HG02943 (cell line): ENCODE measurements around the gene SPACDR.

Experiments
- ATAC-seq: cut with Tn5 transposase; IDR thresholded peaks from one replicate; pipeline ENCODE4 v1.9.1; 2021; ENCODE audit warnings: mild to moderate bottlenecking, low read depth, moderate library complexity; ENCODE audit not compliant: unreplicated experiment

The SPACDR gene

DNA sequence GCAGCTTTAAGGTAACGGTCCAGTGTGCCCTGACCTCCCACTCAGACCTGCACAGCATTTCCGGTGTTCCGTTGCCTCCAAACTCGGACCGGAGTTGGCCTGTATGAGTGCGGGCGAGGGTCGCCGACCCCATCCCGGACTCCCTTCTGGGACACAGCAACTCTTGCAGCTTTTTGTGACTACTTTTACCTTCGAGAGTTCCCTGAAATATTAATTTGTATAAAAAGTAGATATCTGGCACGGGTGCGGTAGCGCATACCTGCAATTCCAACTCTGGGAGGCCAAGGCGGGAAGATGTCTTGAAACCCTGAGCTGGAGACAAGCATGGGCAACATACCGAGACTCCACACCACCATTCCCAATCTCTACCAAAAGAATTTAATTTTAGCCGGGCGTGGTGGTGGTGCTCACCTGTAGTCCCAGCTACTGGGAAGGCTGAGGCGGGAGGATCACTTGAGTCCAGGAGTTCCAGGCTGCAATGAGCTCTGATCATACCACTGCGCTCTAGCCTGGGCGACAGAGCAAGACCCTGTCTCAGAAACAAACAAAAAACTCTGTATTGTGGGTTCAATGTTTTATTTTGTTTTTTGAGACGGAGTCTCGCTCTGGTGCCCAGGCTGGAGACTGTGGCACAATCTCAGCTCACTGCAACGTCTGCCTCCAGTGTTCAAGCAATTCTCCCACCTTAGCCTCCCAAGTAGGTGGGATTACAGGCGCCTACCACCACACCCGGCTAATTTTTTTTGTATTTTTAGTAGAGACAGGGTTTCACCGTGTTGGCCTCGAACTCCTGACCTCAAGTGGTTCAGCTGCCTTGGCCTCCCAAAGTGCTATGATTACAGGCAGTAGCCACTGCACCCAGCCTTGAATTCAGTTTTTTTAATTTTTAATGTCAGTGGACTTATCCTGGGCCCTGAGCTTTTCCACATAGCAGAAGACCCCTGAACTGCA lies 26.6 kb downstream of the SPACDR start:
- ATAC-seq, result no peak

DNA sequence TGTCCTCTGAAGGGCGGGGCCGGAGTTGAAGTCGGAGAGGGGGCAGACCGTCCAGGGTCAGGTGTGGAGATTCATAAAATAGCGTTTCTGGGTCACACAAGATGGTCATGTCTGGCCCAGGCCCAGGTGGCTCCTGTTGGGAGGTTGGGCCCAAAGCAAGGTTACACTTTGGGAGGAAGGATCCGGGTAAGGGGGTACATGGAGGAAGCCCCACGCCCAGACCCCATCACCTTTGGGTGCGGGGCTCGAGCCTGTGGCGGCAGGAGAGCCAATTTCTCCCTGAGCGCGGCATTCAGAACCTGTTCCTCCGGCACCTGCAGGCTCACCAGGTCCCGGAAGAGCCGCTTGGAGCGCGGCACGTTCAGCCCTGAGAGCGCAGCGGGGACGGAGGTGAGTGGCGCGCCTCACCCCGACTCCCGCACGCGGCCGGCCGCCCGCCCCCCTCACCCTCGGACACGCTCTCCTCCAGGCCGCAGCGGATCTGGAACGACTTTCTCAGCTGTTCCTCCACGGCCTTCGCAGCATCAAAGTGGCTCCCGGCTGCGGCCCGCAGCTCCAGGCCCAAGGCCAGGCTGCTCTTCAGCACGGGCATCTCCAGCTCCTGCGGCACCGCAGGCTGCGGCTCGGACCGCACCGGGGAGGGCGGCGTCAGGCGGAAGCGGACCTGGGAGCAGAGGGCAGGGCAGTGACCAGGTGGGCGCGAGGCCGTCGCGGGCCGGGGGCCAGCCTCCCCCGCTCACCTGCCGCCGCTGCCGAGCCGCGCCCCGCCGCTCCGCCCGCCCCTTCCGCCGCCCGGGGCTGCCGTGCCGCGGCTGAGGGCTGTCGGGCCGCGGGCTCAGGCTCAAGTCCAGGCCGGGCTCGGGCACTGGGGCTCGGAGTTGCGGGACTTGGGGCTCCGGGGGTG lies 28.4 kb downstream of the SPACDR start:
- peak; percentile 12 for ATAC-seq

DNA sequence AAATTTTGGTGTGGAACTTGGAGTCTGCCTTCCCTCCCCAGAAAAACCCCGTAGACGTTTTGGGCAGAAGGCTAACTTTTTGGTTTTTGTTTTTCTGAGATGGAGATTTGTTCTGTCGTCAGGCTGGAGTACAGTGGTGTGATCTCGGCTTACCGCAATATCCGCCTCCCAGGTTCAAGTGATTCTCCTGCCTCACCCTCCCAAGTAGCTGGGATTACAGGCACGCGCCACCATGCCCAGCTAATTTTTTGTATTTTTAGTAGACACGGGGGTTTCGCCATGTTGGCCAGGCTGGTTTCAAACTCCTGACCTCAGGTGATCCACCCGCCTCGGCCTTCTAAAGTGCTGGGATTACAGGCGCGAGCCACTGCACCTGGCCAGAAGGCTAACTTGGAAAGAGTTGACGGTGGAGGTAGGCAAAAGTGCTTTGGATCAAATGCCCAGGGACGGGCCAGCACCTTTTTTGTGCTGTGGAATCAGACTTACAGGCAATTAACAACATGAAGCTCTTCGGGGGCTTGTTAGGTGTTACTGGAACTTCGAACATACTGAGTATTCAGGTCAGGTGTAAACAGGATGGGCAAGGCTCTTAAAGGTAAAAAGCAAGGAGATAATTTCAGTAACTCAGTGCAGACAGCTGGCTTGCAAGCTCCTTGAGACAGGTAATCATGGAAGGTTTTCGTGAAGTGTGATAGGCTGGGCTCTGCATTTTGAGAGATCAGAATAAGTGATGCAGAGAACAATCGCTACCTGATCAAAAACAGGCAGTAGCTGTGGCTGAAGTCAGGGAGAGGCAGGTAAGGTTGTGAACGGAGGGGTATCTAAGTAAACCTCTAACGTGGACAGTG lies 29.5 kb downstream of the SPACDR start:
- no peak for ATAC-seq

DNA sequence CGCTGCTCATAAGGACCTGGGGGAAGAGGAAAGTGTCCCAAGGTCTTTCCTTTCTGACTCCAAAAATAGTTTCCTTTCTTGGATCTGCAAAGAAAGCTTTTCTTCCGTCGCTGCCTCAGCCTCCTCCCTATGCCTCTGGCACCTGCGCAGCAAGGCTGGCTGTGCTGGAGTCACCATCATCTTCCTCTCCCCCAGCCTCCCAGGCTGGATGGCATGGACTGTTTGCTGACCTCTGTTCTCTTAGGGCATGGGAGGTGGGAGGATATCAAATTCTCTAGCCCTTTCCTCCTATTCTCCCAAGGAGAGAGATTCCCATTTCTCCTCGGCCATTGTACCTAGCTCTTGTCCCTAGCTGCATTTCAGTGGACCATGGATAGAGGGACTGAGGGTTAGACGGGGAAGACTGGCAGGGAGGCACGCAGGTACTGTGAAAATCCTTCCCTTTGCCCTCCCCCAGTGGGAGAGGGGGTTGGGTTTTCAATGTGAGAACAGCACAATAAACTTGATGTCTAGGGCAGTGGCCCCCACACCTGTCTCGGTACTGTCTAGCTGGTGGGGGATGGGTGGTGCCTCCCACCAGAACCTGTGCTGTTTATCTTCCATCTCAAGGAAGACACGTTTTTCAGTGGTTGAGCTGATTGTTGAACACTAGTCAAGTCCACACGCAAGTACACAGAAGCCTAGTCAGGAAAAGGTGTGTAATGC lies 30.3 kb downstream of the SPACDR start:
- no peak for ATAC-seq

DNA sequence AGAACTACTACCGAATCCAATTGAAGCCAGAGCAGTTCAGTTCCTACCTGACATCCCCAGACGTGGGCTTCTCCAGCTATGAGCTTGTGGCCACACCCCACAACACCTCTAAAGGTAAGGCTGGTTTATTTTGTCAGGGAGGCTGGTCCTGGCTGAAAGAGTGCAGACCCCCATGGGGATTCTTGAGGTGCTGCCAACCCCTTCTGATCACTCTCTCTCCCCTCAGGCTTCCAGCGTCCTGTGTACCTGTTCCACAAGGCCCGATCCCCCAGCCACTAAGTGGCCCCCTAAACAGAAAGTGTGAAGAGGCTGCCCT lies 30.8 kb downstream of the SPACDR start:
- no peak for ATAC-seq

DNA sequence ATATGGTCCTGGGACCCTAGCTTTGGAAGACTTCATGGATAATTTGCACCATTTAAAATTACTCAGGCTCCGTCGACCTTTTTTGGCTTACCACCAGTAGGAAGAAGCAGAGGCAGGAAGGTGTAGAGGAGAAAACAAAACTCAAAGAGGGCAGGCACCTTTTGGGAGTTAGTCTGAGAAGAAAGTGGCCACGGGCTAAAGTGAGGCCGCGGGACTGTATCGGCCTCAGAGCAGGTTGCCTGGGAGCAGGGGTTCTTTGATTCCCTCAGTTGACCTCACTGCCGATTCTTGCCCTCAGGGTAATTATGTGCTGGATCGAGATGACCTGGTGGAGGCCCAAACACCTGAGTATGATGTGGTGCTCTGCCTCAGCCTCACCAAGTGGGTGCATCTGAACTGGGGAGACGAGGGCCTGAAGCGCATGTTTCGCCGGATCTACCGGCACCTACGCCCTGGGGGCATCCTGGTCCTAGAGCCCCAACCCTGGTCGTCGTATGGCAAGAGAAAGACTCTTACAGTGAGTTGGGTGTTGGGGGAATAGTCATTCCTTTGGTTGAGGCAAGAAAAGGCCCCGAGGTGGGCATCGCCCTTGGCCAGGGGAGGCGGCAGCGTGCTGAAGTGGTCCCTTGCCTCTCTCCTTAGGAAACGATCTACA lies 31.3 kb downstream of the SPACDR start:
- ATAC-seq, result no peak

DNA sequence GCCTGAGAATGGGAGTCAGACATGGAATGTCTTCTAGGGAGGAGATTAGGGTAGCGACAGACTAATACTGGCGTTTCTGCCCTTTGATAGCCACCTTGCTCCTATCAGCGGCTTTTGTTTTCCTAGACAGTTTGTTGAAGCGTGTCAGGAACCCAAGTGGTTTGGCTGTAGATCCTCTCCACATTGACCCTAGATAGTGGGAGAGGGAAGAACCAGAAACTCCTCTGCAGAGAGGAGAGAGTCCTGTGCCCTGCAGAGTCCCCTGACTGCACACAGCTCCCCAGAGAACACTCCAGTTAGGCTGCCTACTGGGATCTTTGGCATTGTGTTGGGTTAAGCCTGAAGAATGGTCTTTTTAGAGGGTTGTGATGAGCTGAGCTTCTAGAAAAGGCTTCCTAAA lies 32.0 kb downstream of the SPACDR start:
- no peak for ATAC-seq

DNA sequence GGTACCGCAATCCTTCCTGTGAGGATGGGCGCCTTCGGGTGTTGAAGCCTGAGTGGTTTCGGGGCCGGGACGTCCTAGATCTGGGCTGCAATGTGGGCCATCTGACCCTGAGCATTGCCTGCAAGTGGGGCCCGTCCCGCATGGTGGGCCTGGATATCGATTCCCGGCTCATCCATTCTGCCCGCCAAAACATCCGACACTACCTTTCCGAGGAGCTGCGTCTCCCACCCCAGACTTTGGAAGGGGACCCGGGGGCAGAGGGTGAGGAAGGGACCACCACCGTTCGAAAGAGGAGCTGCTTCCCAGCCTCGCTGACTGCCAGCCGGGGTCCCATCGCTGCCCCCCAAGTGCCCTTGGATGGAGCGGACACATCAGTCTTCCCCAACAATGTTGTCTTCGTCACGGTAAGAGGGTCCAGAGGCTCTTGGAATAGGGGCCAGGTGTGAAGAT lies 32.7 kb downstream of the SPACDR start:
- ATAC-seq, result no peak

DNA sequence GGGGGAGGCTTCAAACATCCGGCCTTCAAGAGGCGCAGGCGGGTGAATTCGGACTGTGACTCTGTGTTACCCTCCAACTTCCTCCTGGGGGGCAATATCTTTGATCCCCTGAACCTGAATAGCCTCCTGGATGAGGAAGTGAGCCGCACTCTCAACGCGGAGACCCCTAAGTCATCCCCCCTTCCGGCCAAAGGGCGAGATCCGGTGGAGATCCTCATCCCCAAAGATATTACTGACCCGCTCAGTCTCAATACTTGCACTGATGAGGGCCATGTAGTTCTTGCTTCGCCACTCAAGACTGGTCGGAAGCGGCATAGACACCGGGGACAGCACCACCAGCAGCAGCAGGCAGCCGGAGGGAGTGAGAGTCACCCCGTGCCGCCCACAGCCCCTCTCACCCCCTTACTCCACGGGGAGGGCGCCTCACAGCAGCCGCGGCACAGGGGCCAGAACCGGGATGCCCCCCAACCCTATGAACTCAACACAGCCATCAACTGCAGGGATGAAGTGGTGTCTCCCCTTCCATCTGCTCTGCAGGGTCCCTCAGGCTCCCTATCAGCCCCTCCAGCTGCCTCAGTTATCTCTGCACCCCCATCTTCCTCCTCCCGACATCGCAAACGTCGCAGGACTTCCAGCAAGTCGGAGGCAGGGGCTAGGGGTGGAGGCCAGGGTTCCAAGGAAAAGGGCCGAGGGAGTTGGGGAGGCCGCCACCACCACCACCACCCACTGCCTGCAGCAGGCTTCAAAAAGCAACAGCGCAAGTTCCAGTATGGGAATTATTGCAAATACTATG lies 33.4 kb downstream of the SPACDR start:
- no peak for ATAC-seq

DNA sequence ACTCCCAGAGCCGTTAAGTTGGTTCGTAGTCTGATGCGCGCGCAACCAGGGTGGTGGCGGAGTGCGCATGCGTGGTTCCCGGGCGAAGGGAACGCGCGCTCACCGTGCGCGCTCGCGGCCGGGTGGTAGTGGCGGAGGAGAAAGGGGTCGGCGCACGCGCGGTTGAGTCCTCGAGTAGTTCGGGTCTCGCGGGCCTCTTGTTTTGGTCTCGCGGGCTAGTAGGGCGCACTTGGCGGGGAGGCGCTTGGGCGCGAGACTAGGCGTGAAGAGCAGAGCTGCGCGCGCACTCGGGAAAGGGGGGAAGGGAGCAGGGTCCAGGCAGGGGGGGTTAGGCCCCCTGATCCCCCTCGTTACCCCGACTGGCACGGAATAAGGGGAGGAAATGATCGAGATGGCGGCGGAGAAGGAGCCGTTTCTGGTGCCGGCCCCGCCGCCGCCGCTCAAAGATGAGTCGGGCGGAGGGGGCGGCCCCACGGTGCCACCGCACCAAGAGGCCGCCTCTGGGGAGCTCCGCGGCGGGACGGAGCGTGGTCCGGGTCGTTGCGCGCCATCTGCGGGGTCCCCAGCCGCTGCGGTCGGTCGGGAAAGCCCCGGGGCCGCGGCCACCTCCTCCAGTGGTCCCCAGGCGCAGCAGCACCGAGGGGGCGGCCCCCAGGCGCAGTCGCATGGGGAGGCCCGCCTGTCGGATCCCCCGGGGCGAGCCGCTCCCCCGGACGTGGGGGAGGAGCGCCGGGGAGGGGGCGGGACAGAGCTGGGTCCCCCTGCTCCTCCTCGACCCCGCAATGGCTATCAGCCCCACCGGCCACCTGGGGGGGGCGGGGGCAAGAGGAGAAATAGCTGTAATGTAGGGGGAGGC lies 34.2 kb downstream of the SPACDR start, which contains the start of gene MEPCE:
TSS of gene MEPCE (plus strand) at position 195 of the 856 bp plus-strand sequence. CDS start at position 383, 188 bp downstream.
- ATAC-seq, result peak; percentile 40

DNA sequence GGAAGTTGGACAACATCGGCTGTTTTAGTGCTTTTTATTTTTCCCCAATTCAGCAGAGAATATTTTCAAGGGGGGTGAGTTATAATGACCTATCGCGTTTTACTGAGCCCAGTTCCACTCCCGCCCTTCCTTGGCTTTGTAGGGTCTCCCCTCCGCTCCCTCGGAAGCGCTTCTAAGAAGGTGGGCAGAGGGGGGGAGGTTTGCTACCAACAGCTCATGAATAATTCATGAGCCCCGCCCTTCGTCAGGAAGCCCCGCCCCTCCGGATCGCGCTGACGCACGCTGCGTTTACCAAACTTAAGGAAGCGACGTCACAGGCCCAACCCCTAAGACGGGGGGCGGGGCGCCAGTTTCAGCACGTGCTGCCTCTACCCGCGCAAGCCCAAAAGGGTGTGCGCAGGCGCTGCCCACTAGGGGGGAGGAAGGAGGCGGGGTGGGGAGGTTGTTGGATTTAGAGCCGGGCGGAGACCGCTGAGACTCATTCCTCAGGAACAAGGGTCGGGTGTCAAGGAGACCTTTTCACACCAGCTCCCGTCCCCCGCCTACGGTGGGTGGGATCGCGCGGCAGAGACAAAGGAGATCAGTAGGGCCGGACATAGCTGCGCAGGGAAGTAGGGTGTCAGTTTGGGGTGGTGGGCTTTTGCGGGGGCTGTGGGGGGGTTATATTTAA lies 35.0 kb downstream of the SPACDR start:
- peak; percentile 50 for ATAC-seq

DNA sequence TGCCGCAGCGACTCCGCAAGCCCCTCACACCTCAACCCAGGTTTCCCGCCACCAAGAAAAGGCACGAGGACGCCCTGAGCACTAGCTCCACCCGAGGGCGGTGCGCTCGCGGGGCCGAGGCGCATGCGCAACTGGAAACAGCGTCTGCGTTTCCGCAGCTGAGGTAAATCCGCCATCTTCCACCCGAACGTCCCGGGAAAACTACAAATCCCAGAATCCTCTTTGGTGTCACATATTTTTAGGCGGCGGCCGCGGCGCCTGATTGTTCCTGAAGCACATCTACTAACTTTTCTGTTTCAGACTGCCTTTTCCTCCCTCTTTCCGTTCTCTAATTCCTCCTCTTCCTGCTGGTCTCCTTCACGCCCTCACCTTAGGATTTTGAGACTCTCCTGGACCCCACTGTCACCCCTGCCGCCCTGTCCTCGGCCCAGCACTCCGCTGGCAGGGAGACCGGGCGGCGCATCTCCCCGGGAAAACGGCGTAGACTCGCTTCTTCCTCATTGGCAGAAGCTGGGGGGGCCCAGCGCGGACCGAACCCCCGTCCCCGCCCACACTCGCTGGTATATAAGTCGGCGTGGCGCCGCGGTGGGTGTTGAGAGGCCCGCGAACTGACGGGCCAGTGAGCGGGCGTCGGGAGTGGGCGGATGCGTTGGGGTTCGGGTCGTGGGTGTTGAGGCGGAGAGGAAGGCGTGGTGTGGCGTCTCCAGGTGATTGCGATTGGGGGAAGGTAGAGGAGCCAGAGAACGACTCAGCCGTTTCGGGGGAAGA lies 35.7 kb downstream of the SPACDR start, which contains the start of gene ZCWPW1:
TSS of gene ZCWPW1 (minus strand) at position 505 of the 768 bp plus-strand sequence. CDS start 8,054 bp downstream, outside the sequence.
- ATAC-seq, result peak; percentile 36

DNA sequence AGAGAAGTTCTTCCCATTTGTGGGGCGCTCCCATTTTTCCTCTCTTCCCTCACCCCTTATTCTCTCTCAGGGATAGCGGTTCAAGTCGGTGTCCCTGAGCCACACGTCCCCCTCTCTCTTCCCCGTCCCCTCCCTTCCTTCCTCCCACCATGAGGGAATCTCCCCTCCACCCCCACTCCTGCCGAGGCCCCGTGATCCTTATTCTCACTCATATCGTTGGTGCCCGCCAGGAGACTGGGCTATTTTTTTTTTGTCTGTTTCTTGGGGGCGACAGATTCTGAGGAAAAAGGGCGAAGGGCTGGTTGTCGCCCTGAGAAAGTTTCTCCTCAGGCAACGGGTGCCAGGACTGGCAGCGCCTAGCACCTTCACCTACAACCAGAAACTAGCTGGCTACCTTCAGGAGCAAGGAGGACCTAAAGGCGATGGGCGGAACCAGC lies 36.3 kb downstream of the SPACDR start:
- ATAC-seq, result no peak

DNA sequence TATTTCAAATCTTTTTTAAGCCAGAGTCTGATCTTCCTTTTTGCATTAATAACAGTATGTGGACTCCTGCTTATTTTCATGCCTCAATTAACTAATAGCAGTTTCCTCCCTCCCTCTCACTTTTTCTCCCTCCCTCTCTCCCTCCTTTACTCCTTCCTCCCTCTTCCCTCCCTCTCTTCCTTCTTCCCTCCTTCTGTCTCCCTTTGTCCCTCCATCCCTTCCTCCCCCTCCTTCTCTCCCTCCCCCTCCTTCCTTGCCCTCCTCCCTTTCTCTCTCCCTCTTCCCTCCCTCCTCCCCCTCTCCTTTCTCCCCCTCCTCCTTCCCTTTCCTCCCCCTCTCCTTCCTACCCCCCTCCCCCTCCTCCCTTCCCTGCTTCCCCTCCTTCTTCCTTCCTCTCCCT lies 37.5 kb downstream of the SPACDR start:
- no peak for ATAC-seq

DNA sequence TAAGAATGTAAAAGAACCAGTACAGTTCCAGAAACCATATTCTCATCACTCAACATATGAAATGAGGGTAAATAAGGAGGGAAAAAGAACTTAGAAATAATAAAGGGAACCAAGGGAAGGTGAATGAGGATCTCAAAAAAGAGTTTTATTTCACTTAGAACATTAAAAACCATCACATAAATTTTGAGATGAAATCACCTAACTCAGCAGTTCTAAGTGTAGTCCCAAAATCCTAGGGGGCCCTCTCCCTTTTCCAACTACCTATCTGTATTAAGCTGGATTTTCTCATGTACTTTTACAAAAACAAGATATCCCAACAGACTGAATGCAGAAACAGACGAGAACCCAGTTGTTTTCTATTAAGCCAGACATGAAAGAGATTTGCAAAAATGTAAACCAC lies 38.7 kb downstream of the SPACDR start:
- no peak for ATAC-seq

DNA sequence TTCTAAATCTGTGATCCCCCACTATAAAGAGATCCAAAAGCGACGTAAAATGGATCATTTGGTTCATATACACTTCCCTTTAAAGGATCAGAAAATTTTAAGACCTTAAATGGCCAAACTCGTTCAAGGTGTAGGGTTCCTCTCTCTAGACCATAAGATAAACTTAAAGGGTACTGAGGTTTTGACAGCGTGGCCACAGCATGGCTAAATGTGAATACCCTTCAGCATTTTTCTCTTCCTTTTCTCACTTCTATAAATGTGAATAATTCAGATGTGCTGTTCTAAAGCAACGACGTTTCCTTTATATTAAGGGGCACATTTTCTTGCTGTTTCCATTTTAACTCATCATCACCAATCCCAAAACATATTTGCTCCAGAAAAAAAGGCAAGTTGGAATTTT lies 40.7 kb downstream of the SPACDR start:
- no peak for ATAC-seq
